Thyroid gland (tissue), 4 donors: ENCODE measurements around the gene MYL11.

Experiments used
- CTCF ChIP-seq, 6 experiments: fragments of 200-600 bp in 3 of 6; fragments of 450-650 bp in 3 of 6; sonication (generic) in 3 of 6; IDR thresholded peaks; one replicate each; pipeline ENCODE4 v1.5.1; 2016 to 2019; ENCODE audit warnings: antibody characterized with exemption in 6 of 6, mild to moderate bottlenecking in 2 of 6, inconsistent platforms in 1 of 6, moderate library complexity in 1 of 6
- POLR2A ChIP-seq, 2 donors: fragments of 450-650 bp; IDR thresholded peaks; one replicate each; pipeline ENCODE4 v1.6.1; 2017; ENCODE audit warnings: antibody characterized with exemption in 2 of 2, mild to moderate bottlenecking in 2 of 2, moderate library complexity in 1 of 2

- no peak for TF ChIP-seq CTCF (IDR thresholded peaks at IDR 0.05)
- no peak for TF ChIP-seq POLR2A (IDR thresholded peaks at IDR 0.05)
Observed at GRCh38 chr16:30366511-30366910, 8.1 kb upstream of the MYL11 start.
